NCI-H226 (cell line): ENCODE measurements around the gene SRXN1.

Experiments
- DNase-seq: peaks from one replicate; pipeline ENCODE4 v3.0.0-alpha.2; 2015

The SRXN1 gene

DNA sequence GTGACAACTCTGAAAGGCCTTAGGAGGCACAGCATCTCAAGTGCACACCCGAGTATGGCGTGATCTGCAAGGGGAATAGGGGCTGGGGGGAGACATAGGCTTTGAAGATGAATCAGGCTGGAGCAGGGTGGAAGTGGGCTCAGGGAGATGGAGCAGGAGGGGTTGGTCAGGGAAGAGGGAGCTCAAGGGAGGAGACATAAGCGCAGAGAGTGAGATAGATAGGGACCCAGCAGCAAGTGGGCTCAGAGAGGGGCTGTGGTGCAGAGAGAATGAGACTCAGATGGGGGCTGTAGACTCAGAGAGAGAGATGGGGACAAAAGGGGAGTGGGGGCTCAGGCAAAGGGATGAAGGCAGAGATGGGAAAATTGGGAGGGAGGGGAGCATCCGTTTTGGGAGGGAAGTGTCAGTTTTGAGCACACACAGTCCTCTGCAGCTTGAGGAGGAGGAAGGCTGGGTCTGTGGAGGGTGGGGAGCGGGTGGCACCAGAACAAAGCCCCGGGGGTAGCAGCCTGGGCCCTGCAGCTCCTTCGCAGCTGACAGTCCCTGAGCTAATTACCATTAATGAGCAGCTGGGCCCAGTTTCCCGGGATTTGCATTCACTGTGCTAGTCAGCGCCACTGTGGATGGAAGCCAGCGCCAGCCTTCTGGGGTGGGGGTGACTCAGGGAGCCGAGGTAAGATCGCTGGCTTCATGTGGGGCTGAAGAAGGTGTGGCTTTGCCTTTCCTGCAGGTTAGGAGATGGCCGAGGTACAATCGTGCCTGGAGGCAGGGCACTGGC lies 18.7 kb downstream of the SRXN1 start:
- no peak for DNase-seq

DNA sequence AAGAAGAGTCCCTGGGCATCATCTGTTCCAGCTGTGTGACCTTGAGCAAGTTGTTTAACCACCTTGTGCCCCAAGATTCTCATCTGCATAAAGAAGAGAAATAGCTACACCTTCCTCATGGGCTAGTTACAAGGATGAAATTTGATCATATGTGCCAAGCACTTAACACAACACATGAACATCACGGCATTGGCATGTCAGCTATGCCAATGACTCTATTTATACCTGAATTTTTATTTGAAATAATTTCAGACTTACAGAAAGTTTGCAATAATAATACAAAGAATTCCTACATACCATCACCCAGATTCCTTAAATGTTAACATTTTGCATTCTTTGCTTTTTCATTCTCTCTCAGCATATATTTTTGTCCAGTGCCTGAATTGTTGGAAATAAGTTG lies 21.9 kb downstream of the SRXN1 start:
- DNase-seq, result no peak

DNA sequence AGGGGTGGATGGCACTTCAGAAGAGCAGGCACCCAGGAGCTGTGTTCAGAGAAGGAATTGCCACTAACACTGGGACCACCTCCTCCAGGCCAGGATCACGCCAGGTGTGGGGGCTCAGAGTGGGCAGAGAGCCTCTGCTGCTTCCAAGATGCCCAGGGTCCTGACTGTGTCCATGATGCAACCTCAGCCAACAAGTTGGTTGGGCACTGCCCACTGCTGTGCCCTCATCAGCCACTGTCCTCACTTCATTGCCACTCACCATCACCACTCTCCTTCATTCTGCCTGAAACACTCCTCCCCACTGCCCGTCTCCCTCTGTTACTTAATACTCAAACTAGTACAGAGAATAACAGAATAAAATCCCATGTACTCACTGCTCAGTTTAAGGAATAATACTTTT lies 26.4 kb downstream of the SRXN1 start:
- no peak for DNase-seq

DNA sequence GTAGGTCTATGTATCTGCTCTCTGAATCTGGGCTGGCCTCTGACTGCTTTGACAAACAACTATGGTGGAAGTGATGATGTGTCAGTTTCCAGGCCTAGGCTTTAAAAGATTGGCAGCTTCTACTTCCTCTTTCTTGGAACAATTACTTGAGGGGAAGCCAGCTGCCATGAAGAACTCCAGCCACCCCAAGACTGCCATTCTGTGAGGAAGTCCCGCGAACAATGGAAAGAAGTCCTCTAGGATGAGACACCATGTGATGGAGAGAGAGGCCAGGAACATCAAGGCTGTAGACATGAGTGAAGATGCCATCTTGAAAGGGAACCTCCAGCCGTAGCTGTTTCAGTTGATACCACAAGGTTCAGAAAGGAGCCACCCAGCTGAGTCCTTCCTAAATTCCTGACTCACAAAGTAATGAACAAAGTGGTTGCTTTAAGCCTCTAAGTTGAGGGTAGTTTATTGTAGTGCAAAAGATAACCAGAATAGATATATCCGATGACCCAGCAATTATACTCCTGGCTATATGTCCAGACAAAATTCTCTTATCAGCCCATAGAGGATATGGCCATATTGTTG lies 27.6 kb downstream of the SRXN1 start:
- no peak for DNase-seq

DNA sequence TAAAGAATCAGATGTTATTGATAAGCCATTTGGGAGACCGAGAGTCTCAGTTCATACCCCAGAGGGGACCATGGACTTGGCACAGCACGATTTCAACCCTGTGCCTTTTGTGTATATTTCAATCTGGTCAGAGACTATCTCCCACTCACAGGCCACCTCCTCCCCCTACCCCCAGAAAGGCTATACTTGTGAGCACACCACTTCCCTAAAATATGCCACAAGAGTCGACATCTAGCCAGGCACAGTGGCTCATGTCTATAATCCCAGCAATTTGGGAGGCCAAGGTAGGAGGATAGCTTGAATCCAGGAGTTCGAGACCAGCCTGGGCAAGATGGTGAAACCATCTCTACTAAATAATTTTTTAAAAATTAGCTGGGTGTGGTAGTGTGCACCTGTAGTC lies 29.3 kb downstream of the SRXN1 start:
- DNase-seq, result no peak

DNA sequence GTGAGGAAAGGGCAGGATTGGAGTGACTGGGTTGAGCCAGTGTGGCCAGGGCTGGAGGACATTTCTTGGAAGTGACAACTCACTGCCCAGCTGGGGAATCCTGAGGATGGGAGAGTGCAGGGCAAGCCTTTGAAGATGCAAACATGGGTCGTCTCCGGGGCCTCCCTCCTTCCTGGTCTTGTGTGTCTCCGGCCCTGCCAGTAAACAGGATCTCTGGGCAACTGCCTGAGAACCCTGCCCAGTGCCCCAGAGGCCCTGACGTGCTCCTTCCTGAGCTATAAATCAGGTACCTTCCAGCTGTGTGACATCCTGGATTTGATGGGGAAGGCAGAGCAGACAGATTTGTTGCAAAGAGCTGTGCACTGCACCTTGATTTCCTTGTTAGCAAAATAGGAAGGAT lies 30.0 kb downstream of the SRXN1 start:
- no peak for DNase-seq

DNA sequence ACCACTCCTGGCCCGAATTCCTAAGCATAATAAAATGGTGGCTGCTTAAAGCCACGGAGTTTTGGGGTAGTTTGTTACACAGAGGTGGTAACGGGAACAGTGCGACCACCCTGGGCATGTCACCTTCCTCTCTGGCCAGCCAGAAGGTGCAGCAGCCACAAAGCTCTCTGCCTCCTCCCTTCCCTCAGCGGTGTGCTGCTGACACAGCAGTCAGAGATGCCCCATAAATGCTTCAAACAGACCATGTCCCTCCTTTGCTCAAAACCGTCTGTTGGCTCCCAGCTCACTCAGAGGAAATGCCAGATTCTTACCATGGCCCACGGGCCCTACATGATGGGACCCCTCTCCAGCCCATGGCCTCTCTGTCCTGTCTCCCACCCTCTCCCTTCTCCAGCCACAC lies 30.8 kb downstream of the SRXN1 start:
- no peak for DNase-seq

DNA sequence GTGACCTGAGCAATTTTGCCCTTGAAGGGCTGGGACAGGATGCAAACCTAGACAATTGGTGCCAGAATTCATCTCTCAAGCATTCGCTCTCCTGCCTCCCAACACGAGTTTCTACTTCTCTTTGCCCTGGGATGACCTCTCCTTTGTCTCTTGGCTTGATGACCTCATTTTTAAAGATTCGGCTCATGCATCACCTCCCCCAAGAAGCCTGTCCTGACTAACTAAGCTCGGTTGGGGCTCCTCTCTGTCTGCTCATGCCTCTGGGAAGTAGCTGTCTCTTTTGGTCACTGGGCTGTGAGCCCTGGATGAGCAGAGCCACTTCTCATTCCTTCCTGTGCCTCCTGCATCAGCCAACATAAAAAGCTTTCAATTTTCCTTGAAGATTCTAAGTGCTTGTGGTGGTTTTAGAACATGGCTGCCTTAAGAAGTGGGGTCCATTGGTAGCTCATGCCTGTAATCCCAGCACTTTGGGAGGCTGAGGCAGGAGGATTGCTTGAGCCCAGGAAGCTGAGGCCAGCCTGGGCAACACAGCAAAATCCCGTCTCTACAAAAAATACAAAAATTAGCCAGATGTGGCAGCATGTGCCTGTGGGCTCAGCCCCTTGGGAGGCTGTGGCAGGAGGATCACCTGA lies 31.8 kb downstream of the SRXN1 start:
- no peak for DNase-seq

DNA sequence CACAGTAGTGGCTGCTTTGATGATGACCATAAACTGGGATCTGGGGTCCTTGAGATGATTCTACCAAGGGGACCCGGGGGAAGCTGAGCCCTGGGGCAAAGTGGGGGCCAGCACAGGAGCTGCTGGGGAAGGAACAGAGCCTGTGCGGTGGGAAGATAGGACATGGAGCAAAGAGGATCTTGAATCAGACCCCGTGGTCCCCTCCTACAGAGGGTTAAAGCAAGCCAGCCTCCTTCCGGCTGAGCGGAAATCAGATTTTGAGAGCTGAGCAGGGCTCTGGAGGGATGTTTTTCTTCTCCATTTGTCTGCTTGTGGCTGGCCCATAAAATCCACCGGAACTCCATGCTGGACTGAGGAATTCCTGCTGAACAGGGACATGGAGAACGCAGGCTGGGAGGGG lies 32.8 kb downstream of the SRXN1 start:
- DNase-seq, result no peak

DNA sequence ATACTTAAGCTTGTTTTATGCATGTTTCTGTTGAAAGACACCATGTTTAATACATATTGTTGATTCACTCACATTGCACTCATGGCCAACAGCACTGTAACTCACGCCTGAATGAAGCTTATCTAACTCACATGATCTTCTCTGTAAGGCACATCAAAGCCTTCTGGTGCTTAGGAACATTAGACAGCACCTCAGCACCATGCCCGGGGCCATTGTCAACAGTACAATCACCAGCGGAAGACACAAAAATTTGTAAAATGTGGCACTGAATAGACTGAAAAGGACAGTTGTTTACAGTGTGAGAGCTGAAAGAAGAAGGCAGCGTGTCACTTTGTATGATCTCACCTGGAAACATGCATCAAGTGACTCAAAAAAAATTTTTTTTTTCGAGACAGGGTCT lies 34.0 kb downstream of the SRXN1 start:
- DNase-seq, result no peak

DNA sequence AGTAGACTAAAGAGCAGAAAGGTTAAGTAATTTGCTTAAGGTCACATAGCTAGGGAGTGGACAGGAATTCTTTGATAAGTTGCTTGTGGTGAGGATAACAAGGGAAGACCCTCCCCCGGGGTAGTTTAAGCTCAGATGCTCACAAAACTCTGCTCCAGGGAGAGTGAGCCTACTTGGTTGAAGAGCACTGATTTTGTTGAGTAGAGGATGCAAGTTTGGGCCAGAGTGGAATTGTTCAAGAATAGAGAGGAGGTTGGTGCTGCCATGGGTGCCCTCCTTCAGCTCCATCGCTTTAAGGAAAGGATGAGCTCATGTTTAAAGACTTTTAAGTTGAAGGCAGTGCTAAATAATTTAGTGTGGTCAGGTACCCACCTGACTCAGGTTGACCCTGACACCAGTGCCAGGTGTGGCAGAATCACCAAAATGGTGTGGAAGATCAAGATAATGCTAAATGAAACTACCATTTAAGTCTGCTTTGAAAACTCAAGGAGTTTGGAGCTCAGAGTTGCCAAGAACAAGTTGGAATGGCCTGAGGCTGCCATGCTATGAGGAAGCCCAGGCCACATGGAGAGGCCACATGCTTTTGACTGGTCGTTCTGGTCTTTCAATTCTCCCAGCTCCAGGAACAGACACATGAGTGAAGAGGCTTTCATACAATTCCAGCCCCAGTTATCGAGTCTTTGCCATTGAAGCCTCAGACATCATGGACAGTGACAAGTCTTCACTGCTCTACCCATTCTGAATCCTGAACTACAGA lies 34.9 kb downstream of the SRXN1 start:
- no peak for DNase-seq

DNA sequence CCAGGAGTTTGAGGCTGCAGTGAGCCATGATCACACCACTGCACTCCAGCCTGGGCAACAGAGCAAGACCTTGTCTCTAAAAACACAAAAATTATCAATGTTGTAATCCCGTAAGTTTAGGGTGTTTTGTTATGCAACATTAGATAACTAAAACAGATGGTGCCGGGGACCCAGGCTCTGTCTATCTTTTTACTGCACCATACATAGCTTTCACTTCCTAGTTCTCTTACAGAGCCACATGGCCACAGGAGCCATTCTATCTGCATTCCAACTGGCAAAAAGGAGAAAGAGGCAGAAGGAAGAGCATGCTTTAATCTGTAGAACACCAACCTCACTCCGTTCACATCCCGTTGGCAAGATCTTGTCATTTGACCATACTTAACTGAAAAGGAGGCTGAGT lies 37.5 kb downstream of the SRXN1 start:
- DNase-seq, result no peak

DNA sequence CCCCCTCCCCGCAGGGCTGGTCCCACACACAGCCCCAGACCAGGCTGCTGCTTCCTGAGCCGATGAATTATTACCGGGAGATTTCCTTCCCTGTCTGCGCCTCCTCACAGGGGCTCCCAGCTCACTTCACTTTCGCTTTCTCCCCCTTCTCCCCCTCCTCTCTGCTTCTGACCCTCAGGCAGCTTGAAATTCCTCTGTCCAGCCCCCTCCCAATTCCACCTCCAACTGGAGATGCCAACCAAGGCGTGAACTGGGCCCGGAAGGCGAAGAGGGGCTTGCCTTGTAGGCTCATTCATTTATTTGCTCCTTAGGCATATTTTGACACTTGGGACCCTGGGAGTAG lies 41.2 kb downstream of the SRXN1 start:
- no peak for DNase-seq

DNA sequence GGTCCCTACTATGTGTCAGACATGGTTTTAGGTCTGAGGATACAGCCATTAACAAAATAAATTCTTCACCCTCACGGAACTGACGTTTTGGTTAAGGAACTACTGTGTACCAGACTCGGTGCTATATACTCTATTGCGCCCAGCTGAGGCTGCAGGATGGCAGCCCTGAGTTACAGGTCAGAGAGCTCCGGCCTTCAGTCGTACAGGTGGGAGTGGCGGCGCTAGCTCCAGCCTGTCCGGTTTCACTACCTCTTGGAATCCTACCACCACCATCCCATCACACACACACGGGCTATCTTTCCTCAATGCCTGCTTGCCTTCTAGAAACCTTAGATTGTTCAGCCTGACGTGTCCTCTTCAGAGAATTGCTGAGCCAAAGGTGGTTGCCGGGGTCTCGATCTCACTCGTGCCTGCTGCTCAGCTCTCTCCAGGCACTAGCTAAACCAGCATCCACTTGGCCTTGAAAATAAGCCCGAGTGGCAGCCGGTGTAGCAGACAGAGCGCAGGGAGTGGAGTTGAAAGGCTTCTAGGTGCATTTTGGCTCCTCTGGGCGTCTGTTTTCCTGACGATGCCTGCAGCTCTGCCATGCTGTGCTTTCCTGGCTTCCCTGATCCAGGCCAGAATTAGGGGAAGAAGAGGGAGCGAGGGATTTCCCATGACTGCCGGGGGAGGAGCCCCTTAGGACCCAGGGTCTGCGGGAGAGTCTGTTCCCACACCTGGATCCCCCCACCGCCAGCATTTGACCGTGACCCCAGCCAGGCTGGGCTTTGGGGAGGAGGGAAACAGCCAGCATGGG lies 41.8 kb downstream of the SRXN1 start:
- DNase-seq, result no peak

DNA sequence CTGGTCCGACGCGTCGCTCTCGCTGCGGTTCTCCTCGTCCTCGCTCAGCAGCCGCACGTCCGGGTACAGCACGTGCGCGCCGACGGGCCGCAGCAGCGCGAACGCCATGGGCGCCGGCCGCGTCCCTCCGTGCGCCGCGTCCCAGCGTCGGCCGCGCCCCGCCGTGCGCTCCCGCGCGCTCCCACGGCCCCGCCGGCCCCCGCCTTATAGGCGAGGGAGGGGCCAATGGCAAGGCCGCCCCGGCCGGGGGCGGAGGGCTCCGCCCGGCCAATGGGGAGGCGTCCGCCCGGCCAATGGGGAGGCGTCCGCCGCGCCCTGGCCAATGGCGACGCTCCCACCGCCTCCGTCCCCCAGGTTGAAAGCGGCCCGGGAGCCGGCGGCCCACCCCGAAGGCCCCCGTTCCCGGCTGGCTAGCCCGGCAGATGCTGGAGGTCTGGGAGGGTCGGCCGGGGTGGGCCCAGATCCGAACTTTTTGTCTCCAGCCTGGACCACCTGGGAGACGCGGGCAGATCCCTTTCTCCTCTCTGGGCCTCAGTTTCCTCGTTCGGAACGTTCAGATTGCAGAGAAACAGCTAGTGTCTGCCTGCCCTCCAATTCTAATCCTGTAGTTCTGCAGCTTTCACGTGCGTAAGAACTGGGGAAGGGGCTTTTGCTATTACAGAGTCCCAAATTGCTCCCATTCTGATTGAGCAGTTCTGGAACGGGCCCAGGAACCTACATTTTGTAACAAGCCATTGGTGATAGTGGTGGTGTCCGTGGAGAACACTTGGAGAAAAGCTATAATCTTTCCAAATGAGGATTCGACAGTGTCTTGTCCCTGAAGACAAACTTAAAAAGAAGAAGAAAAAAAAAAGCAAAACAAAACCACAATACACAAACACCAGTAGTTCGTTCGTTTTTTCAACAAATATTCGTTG lies 42.6 kb downstream of the SRXN1 start, which contains the start of gene TCF15:
TSS of gene TCF15 (minus strand) at position 180 of the 917 bp plus-strand sequence. CDS start at position 108, 72 bp downstream.
- DNase-seq, result no peak

DNA sequence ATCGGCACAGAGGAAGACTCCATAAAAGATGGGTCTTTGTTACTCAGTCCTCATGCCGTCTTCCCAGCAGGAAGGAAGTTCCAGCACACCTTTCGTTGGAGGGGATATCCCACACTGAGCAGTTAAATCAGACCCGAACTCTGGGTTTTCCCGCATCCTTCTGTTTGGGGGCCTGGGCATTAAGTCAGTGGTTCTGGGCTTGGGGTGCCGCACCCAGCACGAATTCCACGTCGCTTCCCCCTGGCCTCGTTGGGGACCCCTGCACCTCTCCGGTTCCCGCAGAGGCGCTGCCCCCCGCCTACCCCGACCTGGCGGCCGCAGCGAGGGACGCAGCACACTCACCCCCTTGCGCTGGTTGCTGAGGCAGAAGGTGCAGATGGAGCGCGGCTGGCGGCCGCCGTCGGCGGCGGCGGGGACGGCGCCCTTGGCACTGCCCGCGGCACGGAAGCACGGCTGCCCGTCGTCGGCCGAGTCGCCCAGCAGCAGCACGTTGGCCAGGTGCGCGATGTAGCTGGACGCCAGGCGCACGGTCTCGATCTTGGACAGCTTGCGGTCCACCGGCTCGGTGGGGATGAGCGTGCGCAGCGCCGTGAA lies 43.5 kb downstream of the SRXN1 start:
- DNase-seq, result no peak

DNA sequence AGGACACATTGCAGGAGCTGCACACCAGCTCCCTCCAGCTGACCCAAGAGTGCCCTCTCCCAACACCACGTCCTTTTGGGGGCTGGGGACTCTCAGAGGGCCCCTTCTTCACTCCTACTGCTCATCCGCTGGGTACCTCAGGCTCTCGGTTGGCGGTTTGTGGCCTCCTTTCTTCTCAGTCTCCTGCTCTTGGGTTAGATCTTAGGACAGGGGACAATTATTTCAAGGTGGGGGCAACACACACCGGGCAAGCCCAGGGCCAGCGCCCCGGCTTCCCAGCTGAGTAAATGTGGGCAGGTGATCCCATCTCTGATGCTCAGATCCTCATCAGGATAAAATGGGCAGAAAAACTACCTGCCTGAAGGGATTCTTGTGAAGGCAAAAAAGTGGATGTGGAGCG lies 44.0 kb downstream of the SRXN1 start:
- no peak for DNase-seq

DNA sequence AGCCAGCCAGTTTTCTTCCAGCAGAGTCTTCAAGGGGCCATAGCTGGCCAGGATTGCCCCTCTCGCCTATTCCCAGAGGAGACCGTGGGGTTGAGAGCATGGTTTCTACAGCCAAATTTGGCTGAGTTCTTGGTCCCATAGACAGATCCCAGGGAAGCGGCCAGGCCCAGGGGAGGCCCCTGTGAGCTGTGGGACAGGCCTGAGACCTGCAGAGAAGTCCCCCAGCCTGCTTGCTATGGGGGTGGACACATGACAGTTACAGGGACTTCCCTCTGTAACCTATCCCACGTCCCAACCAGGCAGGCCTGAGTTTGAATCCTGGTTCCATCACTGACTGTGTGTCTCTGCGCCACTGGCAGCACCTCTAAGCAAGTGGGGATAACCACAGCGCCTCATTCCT lies 45.5 kb downstream of the SRXN1 start:
- no peak for DNase-seq

DNA sequence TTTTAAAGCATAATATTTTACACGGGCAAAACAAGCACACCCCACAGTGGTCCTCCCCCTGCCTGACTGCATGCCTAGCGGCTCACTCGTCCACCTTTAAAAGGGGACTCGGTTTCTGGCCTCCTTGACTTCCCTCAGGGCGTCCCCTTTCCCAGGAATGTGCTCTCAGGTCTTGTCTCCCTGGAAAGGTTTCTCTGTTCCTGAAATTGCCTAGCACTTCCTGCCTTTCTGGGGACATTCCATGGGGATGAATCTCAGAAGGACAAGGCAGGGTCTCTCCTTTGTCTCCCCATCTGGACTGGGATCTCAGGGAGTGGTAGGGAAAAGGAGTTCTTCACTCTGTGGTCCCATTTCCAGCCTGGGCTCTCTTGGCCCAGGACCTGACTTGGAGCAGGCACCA lies 47.8 kb downstream of the SRXN1 start:
- no peak for DNase-seq

DNA sequence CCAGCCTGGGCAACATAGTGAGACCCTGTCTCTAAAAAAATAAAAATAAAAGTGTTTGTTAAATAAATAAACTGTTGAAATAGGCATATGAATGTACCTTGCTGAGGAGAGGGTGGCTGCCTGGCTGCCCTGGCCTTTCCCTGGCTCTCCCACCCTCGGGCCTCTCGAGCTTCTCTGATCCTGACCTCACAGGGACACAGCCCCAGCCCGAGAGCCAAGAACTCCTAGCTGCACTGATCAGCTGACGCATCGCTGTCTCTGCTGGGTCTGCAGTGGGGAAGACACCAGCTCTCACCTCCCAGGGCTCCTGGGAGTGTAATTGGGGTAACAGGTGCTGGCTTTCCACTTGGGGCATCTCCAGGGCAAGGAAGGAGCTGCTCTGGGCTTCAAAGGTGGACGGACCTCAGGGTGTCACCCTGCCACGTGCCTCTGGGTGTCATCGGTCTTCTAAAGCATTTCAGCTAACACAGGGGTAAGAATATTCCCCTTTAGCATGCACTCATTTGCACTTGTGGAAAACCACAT lies 49.8 kb downstream of the SRXN1 start:
- DNase-seq, result no peak
